Uterus (tissue), 4 donors: ENCODE results near the gene NAT14. TPM values are rescaled to one million over a fixed set of nuclear protein-coding genes. Genes with fewer than 3 reads are reported as not detected.
A peak's percentile ranks its signal among the peaks of the same experiment; 100 is the strongest.

Experiments used
- DNase-seq, 2 donors: peaks; one replicate each; pipeline ENCODE4 v3.0.0-alpha.2; 2019 to 2020
- H3K27ac ChIP-seq, 2 donors: fragments of 200-600 bp; sonication (generic); 1 replicate in 1 of 2; 2 replicates in 1 of 2; pipeline ENCODE4 v1.5.1; 2016 to 2018
- H3K27me3 ChIP-seq, 2 donors: fragments of 200-600 bp; sonication (generic); one replicate each; pipeline ENCODE4 v1.5.1; 2018 to 2019; ENCODE audit warnings: control low read depth in 1 of 2
- H3K36me3 ChIP-seq, 2 donors: fragments of 200-600 bp; sonication (generic); one replicate each; pipeline ENCODE4 v1.5.1; 2019; ENCODE audit warnings: control low read depth in 1 of 2
- H3K4me1 ChIP-seq, 2 donors: fragments of 200-600 bp; sonication (generic); one replicate each; pipeline ENCODE4 v1.5.1; 2018 to 2019; ENCODE audit warnings: control low read depth in 1 of 2
- H3K4me3 ChIP-seq, 2 donors: fragments of 200-600 bp; sonication (generic); 1 replicate in 1 of 2; 2 replicates in 1 of 2; pipeline ENCODE4 v1.5.1; 2018 to 2019; ENCODE audit warnings: mild to moderate bottlenecking in 1 of 2
- H3K9me3 ChIP-seq, 2 donors: fragments of 200-600 bp; sonication (generic); one replicate each; pipeline ENCODE4 v1.5.1; 2019; ENCODE audit warnings: control low read depth in 1 of 2
- CTCF ChIP-seq, 4 experiments: fragments of 200-600 bp in 2 of 4; fragments of 450-650 bp in 2 of 4; sonication (generic) in 2 of 4; IDR thresholded peaks; one replicate each; pipeline ENCODE4 v1.5.1; 2016 to 2019; ENCODE audit warnings: antibody characterized with exemption in 4 of 4, mild to moderate bottlenecking in 2 of 4, moderate library complexity in 1 of 4
- POLR2A ChIP-seq, 2 donors: fragments of 450-650 bp; IDR thresholded peaks; one replicate each; pipeline ENCODE4 v1.6.1; 2016; ENCODE audit warnings: antibody characterized with exemption in 2 of 2, mild to moderate bottlenecking in 1 of 2, moderate library complexity in 1 of 2
- intact Hi-C: fragments of 100-400 bp; cut with DNase I; formaldehyde crosslinking; loops from one replicate; pipeline ENCODE4 v1.15.1; 2023; ENCODE audit warnings: low total_unique reads
- total RNA-seq, 4 donors: library from RNA; depleted of rRNA in 3 of 4; stranded (reverse); fragments of >200 nt in 3 of 4; gene quantifications; one replicate each; pipeline versions ENCODE4 v1.1.0 to v1.2.4, GENCODE V29; 2014 to 2023
- donor health status: DM: yes; HTN: yes; CAD: no.

Gene NAT14
- total RNA-seq, 4 donors from 2014 or later, result 16.8 to 44.3 (median 19.6) TPM

GRCh38 chr19:55486043-55486970 is 1.3 kb downstream of the NAT14 start:
- DNase-seq, result peak; percentile 45 to 67
- Histone ChIP-seq H3K4me3 (peak overlapping the region in 1 of 2 donors; percentile 4), H3K4me1 (peaks cover 5 to 32% of the 10 kb centered on the region in 2 donors), H3K36me3 (no peaks in the 10 kb centered on the region), H3K9me3 (no peaks in the 10 kb centered on the region), H3K27me3 (no peaks in the 10 kb centered on the region), H3K27ac (peak overlapping the region; percentile 96 to 99)
- intact Hi-C loops, result no loop called here
- TF ChIP-seq CTCF (IDR thresholded peaks at IDR 0.05), result peak in 3 of 4 experiments; percentile 16 to 51 (median 24)
- TF ChIP-seq POLR2A (IDR thresholded peaks at IDR 0.05), result no peak

- H3K27ac ChIP-seq, result peak overlapping the region; percentile 96 to 99
- intact Hi-C loops, result no loop called here
- TF ChIP-seq POLR2A (IDR thresholded peaks at IDR 0.05) (peak; percentile 54 to 58), CTCF (IDR thresholded peaks at IDR 0.05) (no peak)
- DNase-seq, result peak; percentile 93 to 94
- no peaks in the 10 kb centered on the region for H3K36me3 ChIP-seq
- peaks cover 13 to 31% of the 10 kb centered on the region in 2 donors for H3K4me1 ChIP-seq
- H3K9me3 ChIP-seq, result no peaks in the 10 kb centered on the region
- H3K4me3 ChIP-seq, result no peak overlapping the region
- H3K27me3 ChIP-seq, result no peaks in the 10 kb centered on the region
These were observed 2.3 kb downstream of the NAT14 start for GRCh38 chr19:55486971-55487923.

GRCh38 chr19:55487924-55488687 is 3.1 kb downstream of the NAT14 start, which contains the start of gene SSC5D:
Gene SSC5D (plus strand): TSS chr19:55488436. CDS start chr19:55488590, 154 bp downstream.
- Histone ChIP-seq H3K4me1 (peaks cover 14 to 29% of the 10 kb centered on the region in 2 donors), H3K36me3 (no peaks in the 10 kb centered on the region), H3K4me3 (peak within 1 kb of the TSS; percentile 20 to 21), H3K27ac (peak within 1 kb of the TSS; percentile 96 to 99), H3K9me3 (no peaks in the 10 kb centered on the region), H3K27me3 (no peaks in the 10 kb centered on the region)
- intact Hi-C loops, result no loop called here
- TF ChIP-seq POLR2A (IDR thresholded peaks at IDR 0.05) (no peak), CTCF (IDR thresholded peaks at IDR 0.05) (no peak)
- DNase-seq, result peak; percentile 76

- H3K4me1 ChIP-seq, result peaks cover 13 to 26% of the 10 kb centered on the region in 2 donors
- no peaks in the 10 kb centered on the region for H3K36me3 ChIP-seq
- intact Hi-C loops, result no loop called here
- H3K4me3 ChIP-seq, result no peak overlapping the region
- peak overlapping the region; percentile 96 to 99 for H3K27ac ChIP-seq
- peak; percentile 65 to 66 for DNase-seq
- H3K9me3 ChIP-seq, result no peaks in the 10 kb centered on the region
- TF ChIP-seq CTCF (IDR thresholded peaks at IDR 0.05) (no peak), POLR2A (IDR thresholded peaks at IDR 0.05) (no peak)
- H3K27me3 ChIP-seq, result no peaks in the 10 kb centered on the region
These were observed 4.2 kb downstream of the NAT14 start for GRCh38 chr19:55488986-55489710.
